ENCODE data around the gene AQP4. TPM values are rescaled to one million over a fixed set of nuclear protein-coding genes. Genes with fewer than 3 reads are reported as not detected.

Gene AQP4
- total RNA-seq, 2 donors from 2014 or later = not detected

DNA sequence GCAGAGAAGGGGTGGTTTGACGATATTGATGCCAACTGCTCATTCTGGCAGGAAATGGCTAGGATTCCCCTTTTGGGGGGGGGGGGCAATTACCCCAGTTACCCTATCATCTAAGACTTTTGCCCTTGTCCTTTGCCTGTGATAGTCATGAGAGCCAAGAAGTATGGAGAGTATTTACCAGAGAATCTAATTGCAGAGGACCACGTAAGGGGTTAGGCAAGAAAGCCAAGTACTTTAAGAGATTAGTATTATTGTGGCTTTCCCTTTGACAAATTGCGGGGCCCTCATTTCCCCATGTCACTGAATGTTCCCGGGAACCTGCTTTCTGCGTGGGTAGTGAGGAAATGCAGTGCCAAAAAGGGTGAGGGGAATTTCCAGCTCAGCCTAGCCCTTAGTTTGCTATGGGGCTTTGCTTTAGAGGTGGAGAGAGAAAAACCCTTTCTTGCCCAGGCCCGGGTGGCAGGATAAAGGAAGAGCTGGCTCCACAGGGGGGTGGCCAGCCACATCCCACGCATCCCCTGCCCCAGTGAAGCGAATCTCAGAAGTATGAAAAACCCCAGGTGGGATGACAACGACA, 1.5 kb downstream of the AQP4 start:
- Mint-ChIP-seq H3K36me3 (ENCODE audit: low read depth) (no peaks in the 10 kb centered on the region), H3K4me3 (no peak overlapping the region), H3K27me3 (peaks cover 3% of the 10 kb centered on the region), H3K9me3 (no peaks in the 10 kb centered on the region), H3K27ac (no peak overlapping the region), H3K4me1 (no peaks in the 10 kb centered on the region)
- no peak for ATAC-seq (replicated peaks)

DNA sequence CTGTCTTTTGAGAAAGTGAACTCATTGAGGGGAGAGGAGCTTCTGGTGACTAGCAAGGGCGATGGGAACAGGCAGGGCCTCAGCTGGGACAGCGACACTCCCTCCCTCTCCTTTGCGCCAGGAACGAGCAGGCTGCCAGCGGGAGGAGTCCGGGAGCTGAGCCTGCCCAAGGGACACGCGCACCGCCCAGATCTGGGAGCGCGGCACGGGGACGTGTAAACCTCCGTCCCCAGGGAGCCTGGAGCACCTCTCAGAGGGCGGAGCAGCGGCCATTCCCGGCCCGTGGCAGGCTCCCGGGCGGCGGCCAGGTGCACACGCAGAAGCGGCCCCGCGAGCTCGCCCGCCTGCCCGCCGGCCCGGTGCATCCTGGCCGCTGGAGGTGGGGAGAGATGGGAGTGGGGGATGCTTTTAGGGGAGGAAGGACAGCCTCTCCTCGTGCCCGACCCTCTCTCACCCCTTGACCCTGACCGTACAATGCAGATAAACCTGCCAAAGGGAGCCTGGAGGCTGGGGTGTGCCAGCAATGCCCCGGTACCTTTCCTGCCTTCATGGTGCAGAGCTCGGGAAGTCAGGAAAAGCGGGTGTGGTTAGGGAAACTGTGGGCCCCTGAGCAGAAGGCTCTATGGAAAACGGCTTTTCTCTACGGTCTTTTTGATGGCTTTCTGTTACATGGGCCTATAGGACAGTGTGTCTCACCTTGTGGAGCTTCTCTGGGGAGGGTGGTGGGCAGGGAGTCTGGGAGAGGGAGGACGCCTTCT, 2.2 kb downstream of the AQP4 start:
- H3K27ac Mint-ChIP-seq = no peak overlapping the region
- H3K9me3 Mint-ChIP-seq = no peaks in the 10 kb centered on the region
- no peaks in the 10 kb centered on the region for H3K36me3 Mint-ChIP-seq (ENCODE audit: low read depth)
- peaks cover 3% of the 10 kb centered on the region for H3K27me3 Mint-ChIP-seq
- no peak overlapping the region for H3K4me3 Mint-ChIP-seq
- no peaks in the 10 kb centered on the region for H3K4me1 Mint-ChIP-seq
- ATAC-seq (replicated peaks) = no peak

GRCh38 chr18:26862084-26862483, 3.4 kb downstream of the AQP4 start:
- Mint-ChIP-seq H3K27ac (no peak overlapping the region), H3K27me3 (peaks cover 3% of the 10 kb centered on the region), H3K36me3 (ENCODE audit: low read depth) (no peaks in the 10 kb centered on the region), H3K4me1 (no peaks in the 10 kb centered on the region), H3K9me3 (no peaks in the 10 kb centered on the region), H3K4me3 (no peak overlapping the region)
- no peak for ATAC-seq (replicated peaks)

- Mint-ChIP-seq H3K9me3 (peaks cover 5% of the 10 kb centered on the region), H3K36me3 (ENCODE audit: low read depth) (no peaks in the 10 kb centered on the region), H3K27ac (no peak overlapping the region), H3K4me1 (no peaks in the 10 kb centered on the region), H3K27me3 (no peaks in the 10 kb centered on the region), H3K4me3 (no peak overlapping the region)
- ATAC-seq (replicated peaks) = no peak
Measured at GRCh38 chr18:26854292-26854881, 11.1 kb downstream of the AQP4 start.

- ATAC-seq (replicated peaks) = no peak
- Mint-ChIP-seq H3K4me3 (no peak overlapping the region), H3K4me1 (no peaks in the 10 kb centered on the region), H3K27me3 (no peaks in the 10 kb centered on the region), H3K9me3 (peaks cover 5% of the 10 kb centered on the region), H3K36me3 (ENCODE audit: low read depth) (no peaks in the 10 kb centered on the region), H3K27ac (no peak overlapping the region)
Measured at GRCh38 chr18:26853401-26853800, 12.1 kb downstream of the AQP4 start.

DNA sequence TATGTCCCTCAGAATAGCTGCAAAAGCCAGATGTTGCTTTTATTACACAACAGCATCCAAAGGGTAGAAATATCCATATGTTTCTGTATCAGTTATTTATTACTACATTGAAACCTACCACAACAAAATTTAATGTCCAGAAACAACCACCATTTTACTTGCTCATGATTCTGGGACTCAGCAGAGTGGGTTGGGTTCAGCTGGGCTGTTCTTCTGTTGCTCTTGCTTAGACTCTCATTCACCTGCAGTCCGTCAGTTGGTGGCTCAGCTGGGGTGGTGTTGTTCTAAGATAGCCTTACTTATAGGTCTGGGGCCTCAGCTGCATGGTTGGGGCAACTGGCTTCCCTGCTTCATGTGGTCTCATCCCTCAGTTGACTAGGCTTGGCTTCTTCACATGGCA, 21.7 kb downstream of the AQP4 start:
- H3K27me3 Mint-ChIP-seq = no peaks in the 10 kb centered on the region
- H3K4me1 Mint-ChIP-seq = no peaks in the 10 kb centered on the region
- ATAC-seq (replicated peaks) = no peak
- H3K9me3 Mint-ChIP-seq = peaks cover 14% of the 10 kb centered on the region
- no peak overlapping the region for H3K4me3 Mint-ChIP-seq
- no peaks in the 10 kb centered on the region for H3K36me3 Mint-ChIP-seq (ENCODE audit: low read depth)
- H3K27ac Mint-ChIP-seq = no peak overlapping the region

DNA sequence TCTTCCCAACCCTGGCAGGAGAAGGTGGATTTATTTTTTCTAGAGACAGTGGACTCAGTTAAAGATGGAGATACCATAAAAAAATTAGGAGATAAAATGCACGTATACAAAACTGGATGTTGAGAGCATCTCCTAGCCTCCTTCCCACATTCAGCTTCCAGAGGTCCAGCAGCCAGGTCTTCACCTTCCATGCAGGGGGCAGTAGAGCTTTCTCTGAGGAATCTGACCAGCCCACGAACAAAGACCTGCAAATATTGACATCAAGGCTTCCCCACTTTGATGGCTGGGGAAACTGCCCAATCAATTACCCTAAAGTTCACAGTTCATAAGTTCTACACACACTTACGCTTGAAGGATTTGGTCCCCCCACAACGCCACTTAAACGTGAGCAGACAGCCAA, 24.5 kb downstream of the AQP4 start:
- Mint-ChIP-seq H3K27ac (no peak overlapping the region), H3K9me3 (peaks cover 14% of the 10 kb centered on the region), H3K36me3 (ENCODE audit: low read depth) (no peaks in the 10 kb centered on the region), H3K4me3 (no peak overlapping the region), H3K4me1 (no peaks in the 10 kb centered on the region), H3K27me3 (no peaks in the 10 kb centered on the region)
- ATAC-seq (replicated peaks) = no peak

- no peak overlapping the region for H3K27ac Mint-ChIP-seq
- H3K27me3 Mint-ChIP-seq = no peaks in the 10 kb centered on the region
- no peaks in the 10 kb centered on the region for H3K36me3 Mint-ChIP-seq (ENCODE audit: low read depth)
- H3K9me3 Mint-ChIP-seq = peaks cover 5% of the 10 kb centered on the region
- no peaks in the 10 kb centered on the region for H3K4me1 Mint-ChIP-seq
- ATAC-seq (replicated peaks) = no peak
- H3K4me3 Mint-ChIP-seq = no peak overlapping the region
Measured at GRCh38 chr18:26839609-26840008, 25.9 kb downstream of the AQP4 start.

GRCh38 chr18:26832302-26832701, 33.2 kb downstream of the AQP4 start:
- Mint-ChIP-seq H3K4me1 (no peaks in the 10 kb centered on the region), H3K27ac (no peak overlapping the region)

DNA sequence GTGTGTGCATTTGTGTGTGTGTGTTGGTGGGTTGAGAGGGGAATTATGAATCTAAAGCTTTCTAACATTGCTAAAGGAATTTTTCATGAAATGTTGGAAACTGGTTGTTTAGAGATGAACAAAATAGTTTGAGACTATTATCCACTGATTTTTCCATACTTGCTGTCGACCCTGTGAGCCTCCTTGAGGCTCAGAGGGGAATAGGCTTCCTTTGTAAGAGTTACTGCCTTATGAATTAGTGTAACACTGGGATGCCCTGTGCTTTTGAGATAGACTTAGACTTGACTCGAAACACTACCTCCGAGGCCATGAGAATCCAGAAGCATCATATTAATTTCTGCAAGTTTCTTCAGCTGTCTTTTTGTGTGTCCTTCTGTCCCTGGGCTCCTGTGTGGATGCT, 37.9 kb downstream of the AQP4 start:
- H3K4me3 Mint-ChIP-seq = no peak overlapping the region
- H3K36me3 Mint-ChIP-seq (ENCODE audit: low read depth) = no peaks in the 10 kb centered on the region
- no peak for ATAC-seq (replicated peaks)
- H3K27ac Mint-ChIP-seq = no peak overlapping the region
- peaks cover 6% of the 10 kb centered on the region for H3K9me3 Mint-ChIP-seq
- H3K27me3 Mint-ChIP-seq = no peaks in the 10 kb centered on the region
- no peaks in the 10 kb centered on the region for H3K4me1 Mint-ChIP-seq

More at GRCh38 chr18:26832302-26832701, 33.2 kb downstream of the AQP4 start:
- H3K4me3 Mint-ChIP-seq = no peak overlapping the region
- peaks cover 4% of the 10 kb centered on the region for H3K9me3 Mint-ChIP-seq
- no peaks in the 10 kb centered on the region for H3K27me3 Mint-ChIP-seq
- no peak for ATAC-seq (replicated peaks)
- H3K36me3 Mint-ChIP-seq (ENCODE audit: low read depth) = no peaks in the 10 kb centered on the region

DNA sequence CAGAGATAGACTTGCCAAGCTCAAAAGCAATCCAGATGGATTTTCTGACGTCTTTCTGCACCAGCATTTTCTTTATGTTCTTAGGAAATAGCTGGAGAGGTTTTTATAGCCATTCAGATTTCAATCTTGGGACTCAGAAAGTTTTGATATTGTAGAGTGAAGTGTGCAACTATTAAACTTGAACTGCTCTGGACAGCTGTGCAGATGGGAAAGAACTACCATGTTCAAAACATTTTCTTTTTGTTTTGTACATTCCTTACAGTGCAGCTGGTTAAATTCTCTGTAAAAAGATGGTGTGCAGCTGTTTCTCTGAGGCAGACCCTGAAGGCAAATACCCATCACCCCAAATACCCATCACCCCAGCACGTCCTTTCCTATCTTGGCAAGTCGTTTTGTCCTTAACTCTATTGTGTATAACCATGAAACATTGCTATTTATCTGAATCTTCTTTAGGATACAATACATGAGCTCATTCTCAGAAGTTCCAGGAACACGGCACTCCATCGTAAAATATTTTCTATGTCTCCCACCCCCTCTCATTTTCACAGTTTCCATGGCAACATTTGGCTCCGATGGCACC, 38.8 kb downstream of the AQP4 start:
- Mint-ChIP-seq H3K9me3 (peaks cover 6% of the 10 kb centered on the region), H3K4me1 (no peaks in the 10 kb centered on the region), H3K36me3 (ENCODE audit: low read depth) (no peaks in the 10 kb centered on the region), H3K27me3 (no peaks in the 10 kb centered on the region), H3K27ac (no peak overlapping the region), H3K4me3 (no peak overlapping the region)
- no peak for ATAC-seq (replicated peaks)

- H3K27ac Mint-ChIP-seq = no peak overlapping the region
- H3K4me3 Mint-ChIP-seq = no peak overlapping the region
- H3K36me3 Mint-ChIP-seq (ENCODE audit: low read depth) = no peaks in the 10 kb centered on the region
- H3K4me1 Mint-ChIP-seq = no peaks in the 10 kb centered on the region
- ATAC-seq (replicated peaks) = no peak
- H3K9me3 Mint-ChIP-seq = peaks cover 18% of the 10 kb centered on the region
- H3K27me3 Mint-ChIP-seq = no peaks in the 10 kb centered on the region
Measured at GRCh38 chr18:26821181-26821580, 44.3 kb downstream of the AQP4 start.

GRCh38 chr18:26819046-26819445, 46.5 kb downstream of the AQP4 start:
- Mint-ChIP-seq H3K27me3 (no peaks in the 10 kb centered on the region), H3K4me1 (no peaks in the 10 kb centered on the region), H3K9me3 (peaks cover 13% of the 10 kb centered on the region), H3K36me3 (ENCODE audit: low read depth) (no peaks in the 10 kb centered on the region), H3K27ac (no peak overlapping the region), H3K4me3 (no peak overlapping the region)
- no peak for ATAC-seq (replicated peaks)

DNA sequence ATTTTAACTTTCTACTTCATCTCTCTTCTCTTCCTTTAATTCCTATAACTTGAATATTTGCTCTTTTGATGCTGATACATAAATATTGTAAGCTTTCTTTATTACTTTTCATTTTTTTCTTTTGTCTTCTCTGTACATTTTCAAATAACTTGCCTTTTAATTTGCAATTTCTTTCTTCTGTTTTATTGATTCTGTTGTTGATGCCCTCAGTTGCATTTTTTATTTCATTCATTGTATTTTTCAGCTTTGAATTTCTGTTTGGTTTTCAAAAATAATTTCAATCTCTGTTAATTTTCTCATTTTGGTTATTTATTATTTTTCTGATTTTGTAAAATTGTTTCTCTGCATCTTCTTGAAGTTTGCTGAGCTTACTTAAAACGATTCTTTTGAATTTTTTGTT, 47.0 kb downstream of the AQP4 start:
- no peaks in the 10 kb centered on the region for H3K36me3 Mint-ChIP-seq (ENCODE audit: low read depth)

DNA sequence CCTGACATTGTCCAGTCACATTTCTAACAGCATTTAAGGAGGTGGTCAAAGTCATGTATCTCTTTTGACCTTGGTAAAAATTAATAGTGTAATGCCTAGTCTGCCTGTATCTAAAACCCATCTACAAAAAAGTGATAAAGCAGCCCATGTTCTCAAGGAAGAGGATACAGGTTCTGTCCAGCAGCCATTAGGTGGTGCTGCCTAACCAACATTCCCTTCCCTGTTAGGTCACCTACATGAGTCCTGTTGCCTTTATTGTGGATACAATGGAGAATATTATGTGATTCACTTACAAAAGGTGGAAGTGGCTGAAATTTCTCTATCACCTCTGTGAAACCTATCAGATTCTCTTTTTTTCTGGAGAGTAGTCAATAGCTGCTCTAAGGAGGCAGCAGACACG, 52.5 kb downstream of the AQP4 start:
- Mint-ChIP-seq H3K4me1 (no peaks in the 10 kb centered on the region), H3K9me3 (peaks cover 20% of the 10 kb centered on the region), H3K27me3 (no peaks in the 10 kb centered on the region), H3K36me3 (ENCODE audit: low read depth) (no peaks in the 10 kb centered on the region), H3K4me3 (no peak overlapping the region), H3K27ac (no peak overlapping the region)
- ATAC-seq (replicated peaks) = no peak

More for the DNA sequence above, 47.0 kb downstream of the AQP4 start:
- H3K4me1 Mint-ChIP-seq = no peaks in the 10 kb centered on the region
- H3K27me3 Mint-ChIP-seq = no peaks in the 10 kb centered on the region
- no peak for ATAC-seq (replicated peaks)
- H3K9me3 Mint-ChIP-seq = peaks cover 13% of the 10 kb centered on the region
- no peak overlapping the region for H3K27ac Mint-ChIP-seq
- no peak overlapping the region for H3K4me3 Mint-ChIP-seq

Data from activated T-helper 17 cell treated with anti-CD3 and anti-CD28 coated beads, Interleukin-2, amount 50 U/mL, for 72 hours (primary cell).